ENCODE measurements around the gene DCAF7.

- TF ChIP-seq CTCF (IDR thresholded peaks at IDR 0.05) (no peak), POLR2A (IDR thresholded peaks at IDR 0.05) (no peak)
Observed at GRCh38 chr17:63535640-63536039, 14.6 kb upstream of the DCAF7 start.
